AG04449 (cell line): ENCODE results near the gene CLEC3A.
"Not testable (repeated sequence)": the region's sequence is repeated elsewhere in the genome, so short reads cannot be mapped to it uniquely, and the experiment has no call there.

ENCODE experiments used
- CTCF ChIA-PET: fragments of 350-600 bp; formaldehyde crosslinking; extraction: SDS; loops from one replicate; lab custom pipeline; 2021; ENCODE audit warnings: antibody characterized with exemption; lab: Yijun Ruan, JAX
- POLR2A ChIA-PET: fragments of 400-600, 350-600 bp; formaldehyde crosslinking; extraction: SDS; loops from one replicate; lab custom pipeline; 2020; ENCODE audit warnings: antibody characterized with exemption, inconsistent platforms; lab: Yijun Ruan, JAX
- DNase-seq: peaks from one replicate; pipeline ENCODE4 v3.0.0-alpha.2; 2010; ENCODE audit warnings: low read depth, low spot score
- H3K4me3 ChIP-seq: 2 replicates; pipeline ENCODE4 v1.5.1; 2011; ENCODE audit warnings: low read depth, mild to moderate bottlenecking, control low read depth, low read length
- CTCF ChIP-seq: IDR thresholded peaks from one replicate; pipeline ENCODE4 v1.5.1; 2011; ENCODE audit warnings: mild to moderate bottlenecking, moderate library complexity, low read length, control low read depth, inconsistent platforms; ENCODE audit not compliant: insufficient read depth; ENCODE audit errors: missing control alignments

CLEC3A gene

GRCh38 chr16:78040396-78040795, 18.0 kb downstream of the CLEC3A start:
- no peak for TF ChIP-seq CTCF
- H3K4me3 ChIP-seq, result no peak overlapping the region
- CTCF ChIA-PET, result no interaction called here
- POLR2A ChIA-PET, result no interaction called here
- DNase-seq, result no peak

GRCh38 chr16:78045865-78046581, 23.7 kb downstream of the CLEC3A start:
- H3K4me3 ChIP-seq, result no peak overlapping the region
- peak; percentile 6 for TF ChIP-seq CTCF
- no peak for DNase-seq
- ChIA-PET POLR2A (no interaction called here), CTCF (interaction anchor here (0.9 to 1.4 kb wide), 2 partner anchors 8 to 54 kb away, joined by 3 read pairs; partner anchors contain the start of gene WWOX)

- DNase-seq, result no peak
- ChIA-PET POLR2A (no interaction called here), CTCF (interaction anchor here (1.5 kb wide), 1 partner anchor 46 kb away, joined by 5 read pairs; no protein-coding TSS in a partner anchor)
- H3K4me3 ChIP-seq, result no peak overlapping the region
- TF ChIP-seq CTCF, result no peak
These were observed 26.0 kb downstream of the CLEC3A start for GRCh38 chr16:78048319-78048718.

- ChIA-PET CTCF (no interaction called here), POLR2A (no interaction called here)
- DNase-seq, result no peak
These were observed 28.5 kb downstream of the CLEC3A start for GRCh38 chr16:78050734-78051400.

GRCh38 chr16:78057803-78058564, 35.6 kb downstream of the CLEC3A start:
- CTCF ChIA-PET, result no interaction called here
- no peak for DNase-seq
- TF ChIP-seq CTCF, result no peak
- no peak overlapping the region for H3K4me3 ChIP-seq
- POLR2A ChIA-PET, result no interaction called here

More at GRCh38 chr16:78050734-78051400, 28.5 kb downstream of the CLEC3A start:
- no peak overlapping the region for H3K4me3 ChIP-seq
- TF ChIP-seq CTCF, result no peak

- POLR2A ChIA-PET, DNase-seq, CTCF ChIA-PET, H3K4me3 ChIP-seq: not testable (repeated sequence)
These were observed 37.5 kb downstream of the CLEC3A start for GRCh38 chr16:78059806-78060205.
